Endodermal cell (in vitro differentiated cells): Measurements from ENCODE around the gene ZDHHC14. TPM values are rescaled to one million over a fixed set of nuclear protein-coding genes. Genes with fewer than 3 reads are reported as not detected.

Source experiments
- DNase-seq: peaks from one replicate; pipeline ENCODE4 v3.0.0-alpha.2; 2017
- H3K27ac ChIP-seq: 2 replicates; pipeline ENCODE4 v1.5.1; 2013; ENCODE audit warnings: mild to moderate bottlenecking, low read depth, low read length, moderate library complexity
- H3K27me3 ChIP-seq: 2 replicates; pipeline ENCODE4 v1.6.1; 2013; ENCODE audit warnings: mild to moderate bottlenecking, low read length, moderate library complexity; ENCODE audit not compliant: insufficient read depth, control insufficient read depth, poor library complexity, severe bottlenecking
- H3K36me3 ChIP-seq: 2 replicates; pipeline ENCODE4 v1.7.0; 2013; ENCODE audit warnings: mild to moderate bottlenecking, low read length, moderate library complexity; ENCODE audit not compliant: control insufficient read depth, insufficient read depth
- H3K4me1 ChIP-seq: one replicate; pipeline ENCODE4 v1.7.0; 2013; ENCODE audit warnings: low read length; ENCODE audit not compliant: control insufficient read depth, insufficient read depth
- H3K4me3 ChIP-seq: 2 replicates; pipeline ENCODE4 v1.5.1; 2013; ENCODE audit warnings: mild to moderate bottlenecking, low read length, moderate library complexity
- H3K9ac ChIP-seq: 2 replicates; pipeline ENCODE4 v1.6.1; 2013; ENCODE audit warnings: mild to moderate bottlenecking, low read length, moderate library complexity; ENCODE audit not compliant: poor library complexity, severe bottlenecking; ENCODE audit errors: extremely low read depth
- H3K9me3 ChIP-seq: 2 replicates; pipeline ENCODE4 v1.6.1; 2013; ENCODE audit warnings: mild to moderate bottlenecking, low read length, moderate library complexity; ENCODE audit not compliant: control insufficient read depth
- H3K27ac Mint-ChIP-seq: 2 replicates; pipeline ENCODE4 v1.8.0; 2020; ENCODE audit warnings: mixed read lengths
- H3K27me3 Mint-ChIP-seq: 2 replicates; pipeline ENCODE4 v1.8.0; 2021; ENCODE audit warnings: mild to moderate bottlenecking, mixed read lengths; ENCODE audit not compliant: insufficient read depth
- H3K36me3 Mint-ChIP-seq: 2 replicates; pipeline ENCODE4 v1.8.0; 2020; ENCODE audit warnings: low read depth, mixed read lengths
- H3K4me1 Mint-ChIP-seq: 2 replicates; pipeline ENCODE4 v1.8.0; 2020; ENCODE audit warnings: mixed read lengths
- H3K4me3 Mint-ChIP-seq: 2 replicates; pipeline ENCODE4 v1.8.0; 2020; ENCODE audit warnings: mild to moderate bottlenecking, moderate library complexity, mixed read lengths
- H3K9me3 Mint-ChIP-seq: 2 replicates; pipeline ENCODE4 v1.8.0; 2020; ENCODE audit warnings: mild to moderate bottlenecking, mixed read lengths
- WGBS, 2 experiments: methylation state at CpG; one replicate each; pipeline versions ENCODE4 v1.1.5 to v1.1.7; 2013; ENCODE audit warnings: missing lambda C conversion rate in 2 of 2, mixed read lengths in 1 of 2; ENCODE audit not compliant: insufficient coverage in 1 of 2, insufficient read length in 1 of 2; 5-methylcytosine and 5-hydroxymethylcytosine counted together
- total RNA-seq, 2 donors: library from RNA; stranded (reverse); fragmentation: NEBNext Ultra II Directional in 1 of 2; extraction: Animal tissue kit (Norgen Biotek cat#: 25700) in 1 of 2; gene quantifications; 2 replicates in 1 of 2; 3 replicates in 1 of 2; pipeline ENCODE4 v1.2.1, GENCODE V29; 2021
- TF ChIP-seq, protein P1 (sequence below): fragments of 200-600 bp; sonication (generic); conservative IDR thresholded peaks from 2 replicates; pipeline ENCODE4 v1.5.0; 2021; ENCODE audit warnings: antibody characterized with exemption, mild to moderate bottlenecking

ZDHHC14 gene
- total RNA-seq, 2 donors from 2014 or later: 2.3 to 4.5 TPM

GRCh38 chr6:157497579-157497978 is 116.6 kb downstream of the ZDHHC14 start:
- Mint-ChIP-seq H3K36me3 (no peaks in the 10 kb centered on the region), H3K4me3 (no peak overlapping the region), H3K27ac (no peak overlapping the region), H3K27me3 (peaks cover 3% of the 10 kb centered on the region), H3K4me1 (no peaks in the 10 kb centered on the region), H3K9me3 (no peaks in the 10 kb centered on the region)
- 82 to 94% methylated on average over 2 of the region's 2 CpGs for WGBS, 2 experiments
- Histone ChIP-seq H3K27ac (no peak overlapping the region), H3K36me3 (no peaks in the 10 kb centered on the region), H3K9me3 (no peaks in the 10 kb centered on the region), H3K4me3 (no peak overlapping the region), H3K27me3 (no peaks in the 10 kb centered on the region), H3K9ac (no peak overlapping the region), H3K4me1 (no peaks in the 10 kb centered on the region)
- DNase-seq: no peak
- TF ChIP-seq, protein P1, sequence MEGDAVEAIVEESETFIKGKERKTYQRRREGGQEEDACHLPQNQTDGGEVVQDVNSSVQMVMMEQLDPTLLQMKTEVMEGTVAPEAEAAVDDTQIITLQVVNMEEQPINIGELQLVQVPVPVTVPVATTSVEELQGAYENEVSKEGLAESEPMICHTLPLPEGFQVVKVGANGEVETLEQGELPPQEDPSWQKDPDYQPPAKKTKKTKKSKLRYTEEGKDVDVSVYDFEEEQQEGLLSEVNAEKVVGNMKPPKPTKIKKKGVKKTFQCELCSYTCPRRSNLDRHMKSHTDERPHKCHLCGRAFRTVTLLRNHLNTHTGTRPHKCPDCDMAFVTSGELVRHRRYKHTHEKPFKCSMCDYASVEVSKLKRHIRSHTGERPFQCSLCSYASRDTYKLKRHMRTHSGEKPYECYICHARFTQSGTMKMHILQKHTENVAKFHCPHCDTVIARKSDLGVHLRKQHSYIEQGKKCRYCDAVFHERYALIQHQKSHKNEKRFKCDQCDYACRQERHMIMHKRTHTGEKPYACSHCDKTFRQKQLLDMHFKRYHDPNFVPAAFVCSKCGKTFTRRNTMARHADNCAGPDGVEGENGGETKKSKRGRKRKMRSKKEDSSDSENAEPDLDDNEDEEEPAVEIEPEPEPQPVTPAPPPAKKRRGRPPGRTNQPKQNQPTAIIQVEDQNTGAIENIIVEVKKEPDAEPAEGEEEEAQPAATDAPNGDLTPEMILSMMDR: no peak

DNA sequence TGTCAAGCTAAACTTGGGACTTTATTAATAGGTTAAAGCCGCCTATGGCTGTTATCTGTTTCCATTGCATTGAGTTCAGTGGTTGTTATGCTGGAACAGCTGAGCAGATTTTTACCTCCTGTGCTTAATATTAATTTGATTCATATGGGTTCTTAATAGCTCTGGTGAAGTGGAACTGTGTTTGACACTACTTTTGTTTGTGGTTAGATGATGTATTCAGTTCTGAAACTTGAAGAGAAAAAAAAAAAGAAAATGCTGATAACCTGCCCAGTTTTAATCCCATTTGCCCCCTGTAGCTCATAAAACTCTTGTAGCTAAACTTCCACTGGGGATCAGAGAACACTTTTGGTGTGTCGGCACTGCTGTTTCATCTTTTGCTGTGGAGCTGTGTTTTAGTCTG is 117.8 kb downstream of the ZDHHC14 start:
- Histone ChIP-seq H3K27ac (no peak overlapping the region), H3K27me3 (no peaks in the 10 kb centered on the region), H3K4me1 (no peaks in the 10 kb centered on the region), H3K9me3 (no peaks in the 10 kb centered on the region), H3K4me3 (no peak overlapping the region), H3K36me3 (no peaks in the 10 kb centered on the region), H3K9ac (no peak overlapping the region)
- DNase-seq: no peak
- Mint-ChIP-seq H3K27me3 (no peaks in the 10 kb centered on the region), H3K9me3 (peaks cover 6% of the 10 kb centered on the region), H3K36me3 (no peaks in the 10 kb centered on the region), H3K4me3 (no peak overlapping the region), H3K27ac (no peak overlapping the region), H3K4me1 (no peaks in the 10 kb centered on the region)
- TF ChIP-seq, protein P1: no peak
- WGBS, 2 experiments: 84 to 93% methylated on average over 2 of the region's 2 CpGs

DNA sequence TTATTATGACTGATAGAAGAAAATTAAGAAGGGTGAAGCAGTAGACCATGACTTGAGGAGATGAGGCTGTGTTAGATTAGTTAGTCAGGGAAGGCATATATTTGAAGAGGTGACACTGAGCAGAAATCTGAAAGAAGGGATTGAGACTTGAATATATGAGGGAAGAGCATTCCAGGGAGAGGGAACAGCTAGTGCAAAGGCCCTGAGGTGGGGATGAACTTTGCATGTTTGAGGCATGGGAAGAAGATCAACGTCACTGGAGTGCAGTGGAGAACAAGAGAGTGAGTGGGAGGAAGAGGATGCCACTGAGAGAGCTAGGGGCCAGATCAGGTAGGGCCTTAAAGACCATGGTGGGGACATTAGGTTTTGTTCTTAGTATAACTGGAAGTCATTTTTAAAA is 119.0 kb downstream of the ZDHHC14 start:
- Mint-ChIP-seq H3K4me1 (no peaks in the 10 kb centered on the region), H3K9me3 (peaks cover 14% of the 10 kb centered on the region), H3K4me3 (no peak overlapping the region), H3K27me3 (no peaks in the 10 kb centered on the region), H3K27ac (no peak overlapping the region), H3K36me3 (no peaks in the 10 kb centered on the region)
- Histone ChIP-seq H3K36me3 (no peaks in the 10 kb centered on the region), H3K9me3 (no peaks in the 10 kb centered on the region), H3K27ac (no peak overlapping the region), H3K9ac (no peak overlapping the region), H3K27me3 (no peaks in the 10 kb centered on the region), H3K4me1 (no peaks in the 10 kb centered on the region), H3K4me3 (no peak overlapping the region)
- TF ChIP-seq, protein P1: no peak
- 93 to 100% methylated on average over 1 of the region's 1 CpG for WGBS, 2 experiments
- no peak for DNase-seq
